HG03045 (cell line): ENCODE data around the gene ZDHHC20.
"Not testable (repeated sequence)": the region's sequence is repeated elsewhere in the genome, so short reads cannot be mapped to it uniquely, and the experiment has no call there.

ENCODE experiments used
- ATAC-seq: cut with Tn5 transposase; IDR thresholded peaks from one replicate; pipeline ENCODE4 v1.9.1; 2021; ENCODE audit warnings: mild to moderate bottlenecking, moderate library complexity; ENCODE audit not compliant: unreplicated experiment

ZDHHC20 gene

GRCh38 chr13:21435687-21436151 is 23.4 kb downstream of the ZDHHC20 start:
- ATAC-seq = peak; percentile 97

GRCh38 chr13:21435231-21435630 is 23.9 kb downstream of the ZDHHC20 start:
- ATAC-seq = no peak

GRCh38 chr13:21434588-21434987 is 24.5 kb downstream of the ZDHHC20 start:
- no peak for ATAC-seq

GRCh38 chr13:21429211-21429610 is 29.9 kb downstream of the ZDHHC20 start:
- ATAC-seq = no peak

- no peak for ATAC-seq
Observed at GRCh38 chr13:21427741-21428140, 31.4 kb downstream of the ZDHHC20 start.

- ATAC-seq = no peak
Observed at GRCh38 chr13:21426238-21426637, 32.9 kb downstream of the ZDHHC20 start.

GRCh38 chr13:21420706-21421105 is 38.4 kb downstream of the ZDHHC20 start:
- no peak for ATAC-seq

- no peak for ATAC-seq
Observed at GRCh38 chr13:21413013-21413412, 46.1 kb downstream of the ZDHHC20 start.

- not testable (repeated sequence) for ATAC-seq
Observed at GRCh38 chr13:21410453-21410852, 48.6 kb downstream of the ZDHHC20 start.

GRCh38 chr13:21405309-21405708 is 53.8 kb downstream of the ZDHHC20 start:
- no peak for ATAC-seq

GRCh38 chr13:21402586-21403307 is 56.4 kb downstream of the ZDHHC20 start:
- ATAC-seq = no peak

GRCh38 chr13:21399741-21400140 is 59.4 kb downstream of the ZDHHC20 start:
- no peak for ATAC-seq

GRCh38 chr13:21395953-21396352 is 63.1 kb downstream of the ZDHHC20 start:
- ATAC-seq = no peak

- ATAC-seq = no peak
Observed at GRCh38 chr13:21389124-21389523, 70.0 kb downstream of the ZDHHC20 start.

GRCh38 chr13:21385710-21386109 is 73.4 kb downstream of the ZDHHC20 start:
- no peak for ATAC-seq

GRCh38 chr13:21383090-21383489 is 76.0 kb downstream of the ZDHHC20 start:
- no peak for ATAC-seq

GRCh38 chr13:21376998-21377985 is 81.8 kb downstream of the ZDHHC20 start:
- not testable (repeated sequence) for ATAC-seq

- ATAC-seq = no peak
Observed at GRCh38 chr13:21372530-21372929, 86.6 kb downstream of the ZDHHC20 start.

- ATAC-seq = no peak
Observed at GRCh38 chr13:21371011-21371410, 88.1 kb downstream of the ZDHHC20 start.

GRCh38 chr13:21365574-21365973 is 93.5 kb downstream of the ZDHHC20 start:
- no peak for ATAC-seq

GRCh38 chr13:21364916-21365315 is 94.2 kb downstream of the ZDHHC20 start:
- no peak for ATAC-seq

GRCh38 chr13:21364357-21364756 is 94.7 kb downstream of the ZDHHC20 start:
- no peak for ATAC-seq
